GM15510 (cell line): ENCODE measurements around the gene LCN12.

Experiments used
- POLR2A ChIP-seq: IDR thresholded peaks from 3 replicates; pipeline ENCODE4 v1.6.1; 2011; ENCODE audit warnings: borderline replicate concordance; ENCODE audit not compliant: insufficient read length; ENCODE audit errors: extremely low read depth

The LCN12 gene

GRCh38 chr9:137002646-137003041, 50.6 kb downstream of the LCN12 start:
- TF ChIP-seq POLR2A: no peak
